Fibroblast of skin of right biceps (primary cell): ENCODE data around the gene SHANK3.
"Not testable (repeated sequence)": the region's sequence is repeated elsewhere in the genome, so short reads cannot be mapped to it uniquely, and the experiment has no call there.

Experiments used
- DNase-seq: peaks from one replicate; pipeline ENCODE4 v3.0.0-alpha.2; 2013

Gene SHANK3

GRCh38 chr22:50672471-50673230 lies at the start of gene SHANK3:
TSS of gene SHANK3 (plus strand) at chr22:50672823.
- no peak for DNase-seq

DNA sequence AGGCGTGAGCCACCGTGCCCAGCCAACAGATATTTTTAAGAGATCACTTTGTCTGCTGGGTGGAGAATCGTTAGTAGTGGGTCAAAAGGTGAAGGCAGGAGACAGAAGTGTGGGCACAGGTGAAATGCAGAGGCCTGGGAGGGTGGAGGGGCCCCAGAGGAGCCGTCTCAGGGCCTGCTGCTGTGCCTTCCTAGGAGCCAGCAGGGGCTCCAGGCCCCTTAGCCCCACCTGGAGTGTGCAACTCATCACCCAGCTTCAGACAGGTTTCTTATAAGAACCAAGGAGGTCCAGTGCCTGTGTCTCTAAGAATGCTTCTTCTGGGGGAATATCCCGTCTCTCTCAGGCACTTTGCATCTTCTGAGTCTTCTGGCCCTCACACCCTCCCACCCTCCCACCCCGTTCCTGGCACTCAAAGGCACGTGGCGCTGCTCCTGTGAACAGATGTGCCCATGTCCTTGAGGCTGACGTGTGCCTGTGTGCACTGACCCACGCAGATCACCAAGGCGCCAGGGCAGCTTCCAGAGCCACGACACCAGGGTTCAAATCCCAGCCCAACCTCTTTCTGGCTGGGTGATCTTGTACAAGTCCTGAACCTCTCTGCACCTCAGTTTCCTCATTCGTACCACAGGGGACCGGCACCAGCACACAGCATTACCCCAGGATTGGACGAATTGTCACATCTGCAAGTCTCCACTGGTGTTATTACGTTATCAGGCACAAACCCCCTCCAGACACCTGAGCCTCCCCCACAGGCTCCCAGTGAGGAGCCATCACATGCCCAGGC lies 48.1 kb upstream of the SHANK3 start:
- DNase-seq = no peak

- no peak for DNase-seq
Observed at GRCh38 chr22:50625131-50625567, 47.5 kb upstream of the SHANK3 start.

- no peak for DNase-seq
Observed at GRCh38 chr22:50625568-50626313, 46.9 kb upstream of the SHANK3 start.

DNA sequence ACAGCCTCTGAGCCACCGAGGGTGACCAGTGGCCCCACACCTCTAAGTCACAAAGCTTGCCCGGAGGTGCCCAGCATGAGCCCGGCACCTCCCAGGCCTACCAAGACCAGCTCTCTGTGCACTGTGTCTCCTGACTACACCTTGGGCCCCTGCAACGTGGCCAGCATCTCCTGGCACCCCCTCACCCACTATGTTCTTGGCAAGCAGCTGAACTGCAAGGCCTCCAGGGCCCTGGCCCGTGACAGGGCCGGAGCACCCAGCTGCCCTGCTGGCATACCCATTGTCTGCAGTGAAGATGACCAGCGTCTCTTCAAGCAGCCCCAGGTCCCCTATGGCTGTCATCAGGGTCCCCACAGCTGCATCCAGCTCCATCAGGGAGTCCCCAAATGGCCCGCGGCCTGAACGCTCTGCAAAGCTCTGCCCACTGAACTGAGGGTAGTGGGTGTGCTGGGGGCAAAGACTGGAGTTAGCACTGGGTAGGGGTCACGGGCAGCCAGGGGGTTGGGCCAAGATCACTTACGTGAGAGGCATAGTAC lies 46.2 kb upstream of the SHANK3 start:
- DNase-seq = no peak

- DNase-seq = no peak
Observed at GRCh38 chr22:50626850-50627641, 45.6 kb upstream of the SHANK3 start.

- DNase-seq = peak; percentile 85
Observed at GRCh38 chr22:50627642-50628542, 44.7 kb upstream of the SHANK3 start, which contains the start of gene ARSA. TSS of gene ARSA (minus strand) at chr22:50628152. CDS start at chr22:50627779, 373 bp downstream.

DNA sequence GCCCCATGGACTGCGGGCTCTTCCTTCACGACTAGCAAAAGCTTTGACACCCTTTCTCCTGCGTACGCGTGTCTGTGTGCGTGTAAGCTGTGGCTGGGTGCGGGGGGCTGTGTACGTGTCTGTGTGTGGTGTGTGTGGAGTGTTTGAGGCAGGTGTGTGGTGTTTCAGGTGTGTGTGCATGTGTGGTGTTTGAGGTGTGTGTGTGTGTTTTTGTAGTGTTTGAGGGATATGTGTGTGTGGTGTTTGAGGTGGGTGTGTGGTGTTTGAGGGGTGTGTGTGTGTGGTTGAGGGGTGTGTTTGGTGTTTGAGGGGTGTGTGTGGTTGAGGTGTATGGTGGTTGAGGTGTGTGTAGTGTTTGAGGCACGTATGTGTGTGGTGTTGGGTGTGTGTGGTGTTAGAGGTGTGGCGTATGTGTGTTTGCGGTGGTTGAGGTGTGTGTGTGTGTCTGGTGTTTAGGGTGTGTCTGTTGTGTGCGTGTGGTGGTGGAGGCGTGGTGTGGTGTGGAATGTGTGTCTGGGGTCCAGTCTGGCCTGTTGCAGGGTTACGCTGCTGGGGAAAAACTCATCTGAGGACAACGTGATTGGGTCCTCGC lies 44.0 kb upstream of the SHANK3 start:
- DNase-seq = no peak

DNA sequence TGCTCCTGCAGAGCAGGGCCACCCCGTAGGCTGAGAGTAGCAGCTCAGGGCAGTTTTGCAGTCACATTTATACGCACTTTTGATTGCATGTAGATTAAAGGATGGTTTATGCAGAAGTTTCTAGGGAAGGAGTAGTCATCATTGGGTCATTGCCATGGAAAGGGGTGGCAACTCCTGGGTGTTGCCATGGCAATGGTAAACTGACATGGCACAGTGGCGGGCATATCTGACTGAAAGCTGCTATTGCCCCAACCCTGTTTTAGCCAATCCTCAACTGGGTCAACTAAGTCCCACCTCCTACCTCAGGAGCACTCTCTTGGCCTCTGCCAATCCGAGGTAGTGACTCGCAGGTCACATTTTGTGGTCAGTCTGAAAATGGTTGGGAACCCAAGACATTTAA lies 42.2 kb upstream of the SHANK3 start:
- DNase-seq = no peak

GRCh38 chr22:50633086-50633485 lies 39.5 kb upstream of the SHANK3 start:
- no peak for DNase-seq

DNA sequence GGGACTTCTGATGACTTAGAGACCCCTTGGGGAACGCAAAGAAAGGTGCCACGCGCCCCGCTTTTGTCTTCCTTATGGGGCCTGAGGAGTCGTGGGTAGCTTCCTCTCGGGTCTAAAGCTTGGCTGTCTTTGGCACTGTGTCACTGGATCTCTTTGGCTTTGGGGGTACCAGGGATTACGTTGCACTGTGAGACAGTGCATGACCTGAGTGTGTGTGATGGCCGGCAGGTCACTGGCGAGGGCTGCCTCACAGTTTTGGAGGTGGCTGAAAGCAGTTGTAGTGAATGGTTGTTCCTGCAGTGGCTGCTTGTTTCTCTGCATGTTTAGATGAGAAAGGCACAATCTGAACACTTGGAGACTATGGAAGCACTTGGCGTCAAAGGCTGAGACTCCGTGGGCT lies 38.9 kb upstream of the SHANK3 start:
- no peak for DNase-seq

DNA sequence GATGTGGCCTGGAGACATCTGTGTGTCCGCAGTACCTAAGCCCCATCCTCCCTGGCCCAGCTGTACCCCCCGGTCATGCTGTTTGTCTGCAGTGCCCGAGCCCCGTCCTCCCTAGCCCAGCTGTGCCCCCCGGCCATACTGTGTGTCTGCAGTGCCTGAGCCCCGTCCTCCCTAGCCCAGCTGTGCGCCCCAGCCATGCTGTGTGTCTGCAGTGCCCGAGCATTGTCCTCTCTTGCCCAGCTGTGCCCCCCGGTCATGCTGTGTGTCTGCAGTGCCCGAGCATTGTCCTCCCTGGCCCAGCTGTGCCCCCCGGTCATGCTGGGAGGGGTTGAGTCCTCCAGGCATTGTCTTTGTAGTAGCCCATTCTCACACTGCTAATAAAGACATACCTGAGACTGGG lies 37.0 kb upstream of the SHANK3 start:
- DNase-seq = no peak

DNA sequence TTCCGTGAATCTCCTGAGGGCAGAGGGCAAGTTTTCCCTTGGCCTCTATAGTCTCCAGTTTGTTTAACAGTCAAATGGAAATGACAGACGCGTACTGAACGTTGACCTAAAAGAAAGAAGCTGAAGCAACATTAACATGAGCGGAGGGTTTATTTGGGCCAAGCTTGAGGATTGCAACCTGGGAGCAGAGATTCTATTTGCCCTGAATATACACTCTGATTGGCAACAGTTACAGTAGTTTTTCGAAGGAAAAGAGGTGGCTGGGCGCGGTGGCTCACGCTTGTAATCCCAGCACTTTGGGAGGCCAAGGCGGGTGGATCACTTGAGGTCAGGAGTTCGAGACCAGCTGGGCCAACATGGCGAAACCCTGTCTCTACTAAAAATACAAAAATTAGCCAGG lies 32.3 kb upstream of the SHANK3 start:
- DNase-seq = not testable (repeated sequence)

DNA sequence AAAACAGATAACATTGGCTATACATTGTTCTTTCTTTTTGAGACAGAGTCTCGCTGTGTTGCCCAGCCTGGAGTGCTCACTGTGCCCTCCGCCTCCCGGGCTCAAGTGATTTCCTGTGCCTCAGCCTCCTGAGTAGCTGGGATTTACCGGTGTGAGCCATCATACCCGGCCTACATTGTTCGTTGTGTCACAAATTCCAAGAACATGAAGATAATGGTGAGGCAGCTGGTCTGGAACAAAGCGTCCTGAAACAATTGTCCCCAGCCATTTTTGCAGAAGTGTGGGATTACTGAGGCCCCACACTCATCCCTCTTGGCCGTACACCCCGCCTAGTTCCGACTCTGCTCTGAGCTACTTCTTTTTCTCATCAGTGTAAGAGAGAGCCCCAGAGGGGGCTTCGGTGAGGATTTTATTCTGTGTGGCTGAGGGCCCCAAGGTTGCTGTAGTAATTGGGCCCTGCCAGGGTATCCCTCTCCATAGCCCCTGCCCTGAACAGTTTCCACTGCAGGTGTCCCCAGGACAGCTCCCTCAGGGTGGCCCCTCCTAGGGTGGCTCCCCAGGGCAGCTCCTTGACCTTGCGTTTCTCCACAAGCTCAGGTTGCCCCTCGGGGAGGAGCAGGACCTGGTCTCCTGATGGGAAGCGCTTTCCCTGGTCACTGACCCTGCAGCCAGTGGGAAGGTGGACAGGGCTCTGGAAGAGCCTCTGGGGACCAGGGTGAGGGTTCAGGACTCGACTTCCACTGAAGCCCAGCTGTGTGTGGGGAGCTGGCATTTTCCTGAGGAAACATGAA lies 31.6 kb upstream of the SHANK3 start:
- no peak for DNase-seq

DNA sequence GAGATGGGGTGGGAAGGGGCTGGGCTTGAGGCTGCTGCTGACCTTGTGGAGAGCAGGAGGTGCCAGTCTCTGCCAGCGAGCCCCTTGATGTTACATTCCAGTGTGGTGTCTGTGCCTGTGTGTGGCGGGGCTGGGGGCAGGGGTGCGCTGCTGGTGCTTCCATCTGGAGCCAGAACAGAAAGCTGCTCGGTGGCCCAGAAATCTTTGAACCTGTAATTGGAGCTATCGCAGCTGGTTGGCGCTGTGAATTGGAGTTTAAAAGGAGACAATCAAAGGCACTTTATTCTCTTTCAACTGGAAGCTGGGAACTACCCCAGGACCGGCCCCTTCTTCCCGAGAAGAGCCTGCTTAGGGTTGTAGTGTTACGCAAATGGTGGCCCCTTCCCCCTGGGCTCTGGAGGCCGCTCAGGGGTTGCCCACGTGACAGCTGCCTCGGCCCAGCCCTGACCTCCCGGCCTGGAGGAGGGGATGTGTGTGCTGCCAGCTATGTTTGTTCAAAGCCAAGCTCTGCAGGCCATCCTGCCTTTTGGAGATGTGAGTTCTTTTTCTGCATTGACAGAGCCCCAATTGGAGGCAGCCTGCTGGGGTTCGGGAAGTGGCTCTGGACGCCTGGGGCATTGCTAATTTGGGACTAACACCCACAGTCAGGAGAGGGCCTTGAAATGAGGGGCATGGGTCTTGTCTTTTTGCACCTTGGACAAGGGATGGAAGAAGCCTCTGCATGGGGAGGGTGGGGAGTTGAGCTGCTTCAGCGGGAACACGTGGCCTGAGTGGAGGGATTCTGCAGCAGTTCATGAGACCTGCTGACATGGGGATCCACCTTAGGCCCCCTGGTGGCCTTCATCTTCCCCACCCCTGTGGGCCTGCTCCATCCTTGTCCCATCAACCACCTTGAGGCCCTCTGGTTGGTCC lies 30.7 kb upstream of the SHANK3 start:
- DNase-seq = peak; percentile 22

DNA sequence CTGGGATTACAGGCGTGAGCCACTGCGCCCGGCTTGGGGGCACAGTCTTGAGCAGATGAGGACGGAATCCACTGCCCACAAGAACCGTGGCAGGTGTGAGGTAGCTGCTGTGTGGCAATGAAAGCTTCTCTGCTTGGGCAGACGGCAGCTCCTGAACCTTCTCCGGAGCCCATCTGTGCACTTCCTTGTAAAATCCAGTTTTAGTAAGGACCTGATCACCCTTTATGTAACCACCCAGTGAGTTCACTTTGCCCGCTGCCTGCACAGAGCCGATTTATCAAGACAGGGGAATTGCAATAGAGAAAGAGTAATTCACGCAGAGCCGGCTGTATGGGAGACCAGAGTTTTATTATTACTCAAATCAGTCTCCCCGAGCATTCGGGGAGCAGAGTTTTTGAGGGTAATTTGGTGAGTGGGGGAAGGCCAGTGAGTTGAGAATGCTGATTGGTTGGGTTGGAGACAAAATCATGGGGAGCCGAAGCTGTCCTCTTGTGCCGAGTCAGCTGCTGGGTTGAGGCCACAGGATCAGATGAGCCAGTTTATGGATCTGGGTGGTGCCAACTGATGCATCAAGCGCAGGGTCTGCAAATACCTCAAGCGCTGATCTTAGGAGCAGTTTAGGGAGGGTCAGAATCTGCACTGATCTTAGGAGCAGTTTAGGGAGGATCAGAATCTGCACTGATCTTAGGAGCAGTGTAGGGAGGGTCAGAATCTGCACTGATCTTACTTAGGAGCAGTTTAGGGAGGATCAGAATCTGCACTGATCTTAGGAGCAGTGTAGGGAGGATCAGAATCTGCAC lies 29.4 kb upstream of the SHANK3 start:
- DNase-seq = not testable (repeated sequence)

DNA sequence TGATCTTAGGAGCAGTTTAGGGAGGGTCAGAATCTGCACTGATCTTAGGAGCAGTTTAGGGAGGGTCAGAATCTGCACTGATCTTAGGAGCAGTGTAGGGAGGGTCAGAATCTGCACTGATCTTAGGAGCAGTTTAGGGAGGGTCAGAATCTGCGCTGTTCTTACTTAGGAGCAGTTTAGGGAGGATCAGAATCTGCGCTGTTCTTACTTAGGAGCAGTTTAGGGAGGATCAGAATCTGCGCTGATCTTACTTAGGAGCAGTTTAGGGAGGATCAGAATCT lies 28.9 kb upstream of the SHANK3 start:
- not testable (repeated sequence) for DNase-seq

- no peak for DNase-seq
Observed at GRCh38 chr22:50653256-50653655, 19.4 kb upstream of the SHANK3 start.
